SK-N-SH (cell line): Measurements from ENCODE around the gene ANHX. TPM values are rescaled to one million over a fixed set of nuclear protein-coding genes. Genes with fewer than 3 reads are reported as not detected.
"Not testable (repeated sequence)": the region's sequence is repeated elsewhere in the genome, so short reads cannot be mapped to it uniquely, and the experiment has no call there.

Source experiments
- CTCF ChIA-PET: fragments of 300-600, 350-600 bp; formaldehyde crosslinking; extraction: SDS; loops from one replicate; lab custom pipeline; 2021; lab: Yijun Ruan, JAX
- POLR2A ChIA-PET: fragments of 350-600 bp; sonication (Branson Sonifier 250); formaldehyde crosslinking; extraction: SDS; loops from one replicate; lab custom pipeline; 2020; ENCODE audit warnings: antibody characterized with exemption, inconsistent platforms; lab: Yijun Ruan, JAX
- DNase-seq: peaks from one replicate; pipeline ENCODE4 v3.0.0; 2012
- H2AFZ ChIP-seq: fragments of 200-600 bp; sonication (generic); 2 replicates; pipeline ENCODE4 v1.8.1; 2016; ENCODE audit warnings: antibody characterized with exemption, mild to moderate bottlenecking, low read depth
- H3F3A ChIP-seq: fragments of 200-600 bp; sonication (generic); replicated peaks from 2 replicates; pipeline ENCODE3; 2016; ENCODE audit warnings: antibody characterized with exemption, mild to moderate bottlenecking; ENCODE audit not compliant: insufficient read depth
- H3K27ac ChIP-seq, 2 experiments: fragments of 200-500 bp in 1 of 2; fragments of 200-600 bp in 1 of 2; sonication (Bioruptor generic) in 1 of 2; sonication (generic), shearing (Covaris generic) in 1 of 2; 2 replicates each; pipeline versions ENCODE4 v1.5.1 to v1.6.1; 2014 to 2016; ENCODE audit warnings: low read depth in 2 of 2, inconsistent platforms in 1 of 2, low read length in 1 of 2, mild to moderate bottlenecking in 1 of 2, mixed read lengths in 1 of 2
- H3K27me3 ChIP-seq: fragments of 200-600 bp; sonication (generic), shearing (Covaris generic); 2 replicates; pipeline ENCODE4 v1.6.1; 2016; ENCODE audit warnings: mixed run types; ENCODE audit not compliant: insufficient read depth
- H3K36me3 ChIP-seq, 2 experiments: fragments of 200-500 bp in 1 of 2; fragments of 200-600 bp in 1 of 2; sonication (Bioruptor generic) in 1 of 2; sonication (generic) in 1 of 2; replicated peaks in 1 of 2; 2 replicates each; pipeline versions ENCODE3 to v1.5.1; 2014 to 2016; ENCODE audit warnings: low read length in 1 of 2, mild to moderate bottlenecking in 1 of 2; ENCODE audit not compliant: insufficient read depth in 2 of 2, control insufficient read depth in 1 of 2
- H3K4me1 ChIP-seq, 2 experiments: fragments of 200-500 bp in 1 of 2; fragments of 200-600 bp in 1 of 2; sonication (Bioruptor generic) in 1 of 2; sonication (generic), shearing (Covaris generic) in 1 of 2; 2 replicates each; pipeline versions ENCODE4 v1.5.1 to v1.6.1; 2014 to 2016; ENCODE audit warnings: low read depth in 1 of 2, low read length in 1 of 2, mixed run types in 1 of 2; ENCODE audit not compliant: insufficient read depth in 2 of 2, control insufficient read depth in 1 of 2
- H3K4me2 ChIP-seq: fragments of 200-600 bp; sonication (generic), shearing (Covaris generic); 2 replicates; pipeline ENCODE4 v1.6.1; 2017; ENCODE audit warnings: mixed run types
- H3K4me3 ChIP-seq, 2 experiments: fragments of 200-500 bp in 1 of 2; fragments of 200-600 bp in 1 of 2; sonication (Bioruptor generic) in 1 of 2; sonication (generic), shearing (Covaris generic) in 1 of 2; 2 replicates each; pipeline versions ENCODE4 v1.5.1 to v1.8.1; 2014 to 2016; ENCODE audit warnings: low read depth in 2 of 2, inconsistent platforms in 1 of 2, low read length in 1 of 2, mild to moderate bottlenecking in 1 of 2, mixed read lengths in 1 of 2, moderate library complexity in 1 of 2
- H3K79me2 ChIP-seq: fragments of 200-600 bp; sonication (generic); 2 replicates; pipeline ENCODE4 v1.8.1; 2017; ENCODE audit warnings: mild to moderate bottlenecking; ENCODE audit not compliant: insufficient read depth
- H3K9ac ChIP-seq: fragments of 200-600 bp; sonication (generic); 2 replicates; pipeline ENCODE4 v1.6.1; 2017; ENCODE audit warnings: mixed run types
- H3K9me2 ChIP-seq: fragments of 200-600 bp; sonication (generic); 2 replicates; pipeline ENCODE4 v1.6.1; 2017; ENCODE audit warnings: mixed run types
- H3K9me3 ChIP-seq: fragments of 200-600 bp; sonication (generic); 2 replicates; pipeline ENCODE4 v1.6.1; 2017; ENCODE audit warnings: mixed run types, mild to moderate bottlenecking, moderate library complexity
- H4K20me1 ChIP-seq: fragments of 200-600 bp; sonication (generic); 2 replicates; pipeline ENCODE4 v1.6.1; 2017; ENCODE audit warnings: mild to moderate bottlenecking, mixed run types; ENCODE audit not compliant: insufficient read depth
- FOSL2 ChIP-seq: IDR thresholded peaks from 2 replicates; pipeline ENCODE4 v1.4.0; 2012; ENCODE audit warnings: low read depth, mild to moderate bottlenecking, moderate library complexity, borderline replicate concordance
- FOXJ3 ChIP-seq: sonication (generic); formaldehyde crosslinking; IDR thresholded peaks from 2 replicates; pipeline ENCODE4 v1.5.1; 2020; ENCODE audit warnings: mild to moderate bottlenecking, missing genetic modification reagents
- FOXM1 ChIP-seq: IDR thresholded peaks from 2 replicates; pipeline ENCODE4 v1.4.0; 2012; ENCODE audit warnings: low read depth, mild to moderate bottlenecking
- GABPA ChIP-seq: IDR thresholded peaks from 2 replicates; pipeline ENCODE4 v1.4.0; 2012; ENCODE audit warnings: low read depth, mild to moderate bottlenecking
- IRF3 ChIP-seq: fragments of 150-350 bp; IDR thresholded peaks from 2 replicates; pipeline ENCODE4 v1.6.1; 2016; ENCODE audit warnings: mild to moderate bottlenecking, low read depth, low read length
- JUND ChIP-seq: IDR thresholded peaks from 2 replicates; pipeline ENCODE4 v1.4.0; 2012
- NRF1 ChIP-seq: IDR thresholded peaks from 2 replicates; pipeline ENCODE4 v1.6.1; 2012; ENCODE audit warnings: low read depth, mild to moderate bottlenecking, low read length
- REST ChIP-seq: IDR thresholded peaks from 2 replicates; pipeline ENCODE4 v1.6.1; 2012; ENCODE audit warnings: mild to moderate bottlenecking, low read depth, low read length, moderate library complexity
- SIN3A ChIP-seq: IDR thresholded peaks from 2 replicates; pipeline ENCODE4 v1.6.1; 2012; ENCODE audit warnings: low read depth, mild to moderate bottlenecking, low read length, moderate library complexity, borderline replicate concordance
- TCF12 ChIP-seq: IDR thresholded peaks from 2 replicates; pipeline ENCODE4 v1.4.0; 2012
- TEAD4 ChIP-seq: IDR thresholded peaks from 2 replicates; pipeline ENCODE4 v1.4.0; 2012; ENCODE audit warnings: mild to moderate bottlenecking, borderline replicate concordance; ENCODE audit not compliant: insufficient read depth
- WGBS: methylation state at CpG from one replicate; pipeline ENCODE4 v1.1.6; 2017; ENCODE audit warnings: low lambda C conversion rate; 5-methylcytosine and 5-hydroxymethylcytosine counted together
- polyA plus RNA-seq, 3 experiments: library from polyadenylated mRNA; depleted of rRNA; stranded (reverse); fragments of >200 nt; gene quantifications; 2 replicates each; pipeline ENCODE4 v1.2.3, GENCODE V29; 2012

The ANHX gene
- not detected in 2 replicates for polyA plus RNA-seq (2012; rRNA removed)
- not detected in 2 replicates for polyA plus RNA-seq (2012; cell fraction: cytosol; rRNA removed)
- polyA plus RNA-seq (2012; cell fraction: nucleus; rRNA removed) = not detected in 2 replicates

- no peak within 1 kb of the TSS for H2AFZ ChIP-seq
- peak; percentile 27 for DNase-seq
- H3K36me3 ChIP-seq = no peaks in the 10 kb centered on the region
- TF ChIP-seq SIN3A (no peak), FOXM1 (no peak), IRF3 (no peak), REST (no peak), GABPA (no peak), NRF1 (no peak), FOSL2 (no peak), FOXJ3 (CRISPR knock-in tag) (no peak), TCF12 (no peak), JUND (no peak), TEAD4 (no peak)
- no peak within 1 kb of the TSS for H3K4me2 ChIP-seq
- POLR2A ChIA-PET = no interaction called here
- WGBS = 50% methylated on average over 41 of the region's 61 CpGs
- no peaks in the 10 kb centered on the region for H3K79me2 ChIP-seq
- no peak within 1 kb of the TSS for H3K4me3 ChIP-seq
- no peaks in the 10 kb centered on the region for H3K27me3 ChIP-seq
- H3K9me2 ChIP-seq = no peaks in the 10 kb centered on the region
- H3K9me3 ChIP-seq = no peaks in the 10 kb centered on the region
- no peaks in the 10 kb centered on the region for H4K20me1 ChIP-seq
- no peak within 1 kb of the TSS for H3K9ac ChIP-seq
- H3F3A ChIP-seq = no peaks in the 10 kb centered on the region
- CTCF ChIA-PET = no interaction called here
- no peak within 1 kb of the TSS for H3K27ac ChIP-seq
- H3K4me1 ChIP-seq = no peaks in the 10 kb centered on the region
These were observed at the start of gene ANHX for GRCh38 chr12:133235401-133236112. ANHX (minus strand) TSS chr12:133235877; CDS start chr12:133234356, 1,521 bp downstream.

DNA sequence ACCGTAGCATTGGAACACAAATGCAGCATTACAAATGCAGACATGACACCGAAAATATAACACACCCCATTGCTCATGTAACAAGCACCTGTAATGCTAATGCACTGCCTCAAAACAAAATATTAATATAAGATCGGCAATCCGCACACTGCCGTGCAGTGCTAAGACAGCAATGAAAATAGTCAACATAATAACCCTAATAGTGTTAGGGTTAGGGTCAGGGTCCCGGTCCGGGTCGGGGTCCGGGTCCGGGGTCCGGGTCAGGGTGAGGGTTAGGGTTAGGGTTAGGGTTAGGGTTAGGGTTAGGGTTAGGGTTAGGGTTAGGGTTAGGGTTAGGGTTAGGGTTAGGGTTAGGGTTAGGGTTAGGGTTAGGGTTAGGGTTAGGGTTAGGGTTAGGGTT, 29.0 kb upstream of the ANHX start:
- not testable (repeated sequence) for DNase-seq, H3K27ac ChIP-seq

More for the DNA sequence above, 29.0 kb upstream of the ANHX start:
- H4K20me1 ChIP-seq, H3K9ac ChIP-seq, H3K79me2 ChIP-seq, H3K4me3 ChIP-seq, POLR2A ChIA-PET, H3F3A ChIP-seq, H3K9me3 ChIP-seq, H2AFZ ChIP-seq, H3K9me2 ChIP-seq, CTCF ChIA-PET, H3K4me2 ChIP-seq, H3K27me3 ChIP-seq, H3K4me1 ChIP-seq, H3K36me3 ChIP-seq: not testable (repeated sequence)
- WGBS = 62% methylated on average over 5 of the region's 11 CpGs
